GM18499 (cell line): ENCODE measurements around the gene KRTAP26-1.

Experiments used
- ATAC-seq: cut with Tn5 transposase; IDR thresholded peaks from one replicate; pipeline ENCODE4 v1.9.1; 2021; ENCODE audit warnings: moderate number of reproducible peaks; ENCODE audit not compliant: insufficient read depth, unreplicated experiment

Gene KRTAP26-1

DNA sequence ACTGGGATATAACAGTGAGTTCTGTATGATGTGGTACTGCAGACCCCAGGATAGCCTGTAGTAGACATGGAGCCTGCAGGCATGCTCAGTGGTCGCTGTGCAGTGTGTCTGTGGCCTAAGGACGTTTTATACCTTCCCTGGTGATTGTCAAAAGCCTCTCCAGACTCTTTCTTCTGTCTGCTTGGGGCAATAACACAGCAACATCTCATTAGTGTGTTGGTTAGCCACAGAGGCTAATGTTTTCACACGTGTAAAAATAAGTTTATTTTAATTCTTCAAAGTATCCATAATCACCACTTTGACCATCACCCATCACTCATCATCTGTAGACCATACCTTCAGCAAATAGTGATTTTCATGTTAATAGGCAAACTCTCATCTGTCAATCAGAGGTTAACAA, 37.3 kb downstream of the KRTAP26-1 start, which contains the start of gene KRTAP24-1:
Gene KRTAP24-1 (minus strand): TSS at position 101 of the 400 bp plus-strand sequence. CDS start 18 bp downstream, at position 83.
- ATAC-seq, result no peak

DNA sequence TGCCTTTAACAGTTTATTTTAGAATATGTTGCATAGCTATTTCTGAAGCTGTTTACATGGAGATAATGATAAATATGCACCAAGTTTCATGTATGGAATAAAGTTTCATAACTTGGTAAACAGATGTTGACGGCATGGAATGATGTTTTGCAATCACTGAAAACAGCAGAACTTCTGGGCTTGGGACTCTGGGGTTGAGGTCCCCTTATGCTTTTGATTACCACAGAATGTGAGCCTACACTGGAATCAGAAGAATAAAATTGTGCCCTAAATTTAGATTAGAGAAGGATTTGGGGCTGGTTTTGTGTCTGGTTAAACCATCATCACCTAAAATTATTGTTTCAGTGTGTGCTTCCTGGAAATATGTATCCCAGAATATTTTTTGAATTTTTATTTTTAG, 48.5 kb downstream of the KRTAP26-1 start:
- no peak for ATAC-seq

DNA sequence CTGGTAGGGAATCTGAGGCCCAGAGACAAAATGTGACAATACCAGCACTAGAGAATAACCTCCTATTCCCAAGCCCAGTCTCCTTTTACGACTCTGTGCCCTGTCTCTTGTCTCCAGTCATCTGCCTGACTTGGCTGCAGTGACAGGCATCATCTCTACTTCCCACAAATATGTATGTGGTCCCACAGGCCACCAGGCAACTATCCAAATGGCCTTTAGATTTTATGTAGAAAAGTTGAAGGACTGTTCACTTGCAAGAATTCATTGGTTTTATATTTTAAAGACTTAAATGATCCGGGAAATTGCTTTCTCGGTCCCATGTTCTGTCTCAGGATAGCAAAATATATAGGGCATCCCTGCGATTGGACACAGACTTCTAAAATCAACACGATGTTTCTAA, 49.0 kb downstream of the KRTAP26-1 start:
- ATAC-seq, result no peak

DNA sequence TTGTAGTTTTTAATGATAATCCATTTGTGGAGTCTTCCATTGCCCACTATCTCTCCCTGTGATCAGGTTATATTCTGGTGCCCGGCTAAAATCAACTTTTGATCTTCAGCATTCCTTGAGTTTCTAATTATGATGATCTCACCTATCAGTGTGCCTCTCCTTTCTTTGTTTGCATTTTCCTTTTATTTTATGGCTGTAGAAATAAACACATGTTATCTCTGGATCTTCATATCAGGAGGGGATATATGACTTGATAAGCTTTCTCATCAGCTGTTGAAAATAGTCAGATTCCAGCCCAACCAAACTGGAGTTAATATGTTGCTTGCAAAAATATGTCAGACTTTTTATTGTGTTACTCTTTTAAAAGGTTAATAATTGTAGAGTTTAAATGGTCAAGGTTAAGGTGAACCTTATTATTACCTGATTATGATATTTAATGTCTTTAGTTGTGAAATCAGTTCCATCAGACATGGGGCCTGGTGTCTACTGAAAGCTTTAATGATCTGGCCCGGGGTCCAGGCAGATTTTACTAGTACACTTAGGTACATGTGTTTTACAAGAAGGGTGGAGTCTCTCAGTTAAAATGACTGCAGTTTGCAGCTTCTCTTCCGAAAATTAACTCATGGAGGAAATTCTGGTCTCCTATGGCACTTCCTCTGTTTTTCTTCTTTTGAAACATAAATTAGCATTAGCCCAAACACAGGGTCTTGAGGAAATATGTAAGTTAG, 50.1 kb downstream of the KRTAP26-1 start:
- ATAC-seq, result no peak
